ENCODE measurements around the gene LMAN1L. TPM values are rescaled to one million over a fixed set of nuclear protein-coding genes. Genes with fewer than 3 reads are reported as not detected.
A peak's percentile ranks its signal among the peaks of the same experiment; 100 is the strongest.

Gene LMAN1L
- total RNA-seq, 4 donors from 2014 or later, result not detected

- TF ChIP-seq, protein P1, sequence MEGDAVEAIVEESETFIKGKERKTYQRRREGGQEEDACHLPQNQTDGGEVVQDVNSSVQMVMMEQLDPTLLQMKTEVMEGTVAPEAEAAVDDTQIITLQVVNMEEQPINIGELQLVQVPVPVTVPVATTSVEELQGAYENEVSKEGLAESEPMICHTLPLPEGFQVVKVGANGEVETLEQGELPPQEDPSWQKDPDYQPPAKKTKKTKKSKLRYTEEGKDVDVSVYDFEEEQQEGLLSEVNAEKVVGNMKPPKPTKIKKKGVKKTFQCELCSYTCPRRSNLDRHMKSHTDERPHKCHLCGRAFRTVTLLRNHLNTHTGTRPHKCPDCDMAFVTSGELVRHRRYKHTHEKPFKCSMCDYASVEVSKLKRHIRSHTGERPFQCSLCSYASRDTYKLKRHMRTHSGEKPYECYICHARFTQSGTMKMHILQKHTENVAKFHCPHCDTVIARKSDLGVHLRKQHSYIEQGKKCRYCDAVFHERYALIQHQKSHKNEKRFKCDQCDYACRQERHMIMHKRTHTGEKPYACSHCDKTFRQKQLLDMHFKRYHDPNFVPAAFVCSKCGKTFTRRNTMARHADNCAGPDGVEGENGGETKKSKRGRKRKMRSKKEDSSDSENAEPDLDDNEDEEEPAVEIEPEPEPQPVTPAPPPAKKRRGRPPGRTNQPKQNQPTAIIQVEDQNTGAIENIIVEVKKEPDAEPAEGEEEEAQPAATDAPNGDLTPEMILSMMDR (IDR thresholded peaks at IDR 0.05 in 4 of 5, conservative IDR thresholded peaks at IDR 0.05 in 1 of 5), result peak; percentile 82 to 91 (median 86)
- no peak for TF ChIP-seq POLR2A (IDR thresholded peaks at IDR 0.05)
- no peaks in the 10 kb centered on the region for H3K27me3 ChIP-seq
- peak; percentile 66 to 71 for ATAC-seq
- H3K27ac ChIP-seq, result no peak overlapping the region
- H3K4me3 ChIP-seq, result peak overlapping the region in 1 of 4 donors; percentile 19
- intact Hi-C loops (cut with DNase I; ENCODE audit: low total_unique reads) (loop anchor here (1.0 to 2.0 kb wide), 2 partner anchors 134 to 396 kb away; no protein-coding TSS in a partner anchor), in situ Hi-C loops (cut with MboI; ENCODE audit: low sequenced_read_pairs in 4 of 4) (loop anchor here in 3 of 4 donors (5.0 to 25.0 kb wide), 2 partner anchors 137 to 382 kb away; no protein-coding TSS in a partner anchor)
- no peaks in the 10 kb centered on the region for H3K4me1 ChIP-seq
- no peaks in the 10 kb centered on the region for H3K9me3 ChIP-seq
- DNase-seq, result peak in 1 of 2 donors; percentile 48
- H3K36me3 ChIP-seq, result no peaks in the 10 kb centered on the region
Measured at GRCh38 chr15:74768771-74769342, 43.8 kb upstream of the LMAN1L start.

DNA sequence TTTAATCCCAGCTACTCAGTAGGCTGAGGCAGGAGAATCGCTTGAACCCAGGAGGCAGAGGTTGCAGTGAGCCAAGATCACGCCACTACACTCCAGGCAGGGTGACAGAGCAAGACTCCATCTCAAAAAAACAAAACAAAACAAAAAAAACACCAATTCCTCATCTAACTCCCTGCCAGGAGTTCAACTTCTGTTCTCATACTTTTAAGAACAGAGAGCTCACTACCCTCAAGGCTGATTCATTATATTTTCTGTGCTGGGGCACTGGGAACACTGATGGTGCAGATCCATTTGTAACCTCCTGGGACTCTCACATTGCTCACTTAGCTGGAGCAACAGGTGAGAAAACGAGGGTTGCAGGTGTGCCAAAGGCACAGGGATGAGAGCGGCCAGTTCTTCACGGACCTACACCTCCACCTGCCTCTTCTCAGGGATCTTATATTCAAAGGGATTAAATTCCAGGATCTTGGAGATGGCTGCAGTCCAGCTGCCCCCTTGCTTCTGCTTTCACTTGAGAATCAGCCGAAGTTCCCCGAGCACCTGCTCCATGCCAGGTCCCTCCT lies 43.1 kb upstream of the LMAN1L start:
- Histone ChIP-seq H3K27me3 (no peaks in the 10 kb centered on the region), H3K27ac (no peak overlapping the region), H3K4me1 (no peaks in the 10 kb centered on the region), H3K36me3 (no peaks in the 10 kb centered on the region), H3K4me3 (no peak overlapping the region), H3K9me3 (no peaks in the 10 kb centered on the region)
- intact Hi-C loops (cut with DNase I; ENCODE audit: low total_unique reads), result loop anchor here (1.0 to 2.0 kb wide), 3 partner anchors 65 to 397 kb away; no protein-coding TSS in a partner anchor
- in situ Hi-C loops (cut with MboI; ENCODE audit: low sequenced_read_pairs in 4 of 4), result loop anchor here (5.0 to 25.0 kb wide), 5 partner anchors 135 to 382 kb away; no protein-coding TSS in a partner anchor
- DNase-seq (no peak), ATAC-seq (no peak)
- TF ChIP-seq, protein P1 (IDR thresholded peaks at IDR 0.05 in 4 of 5, conservative IDR thresholded peaks at IDR 0.05 in 1 of 5), result no peak
- TF ChIP-seq POLR2A (IDR thresholded peaks at IDR 0.05), result no peak

DNA sequence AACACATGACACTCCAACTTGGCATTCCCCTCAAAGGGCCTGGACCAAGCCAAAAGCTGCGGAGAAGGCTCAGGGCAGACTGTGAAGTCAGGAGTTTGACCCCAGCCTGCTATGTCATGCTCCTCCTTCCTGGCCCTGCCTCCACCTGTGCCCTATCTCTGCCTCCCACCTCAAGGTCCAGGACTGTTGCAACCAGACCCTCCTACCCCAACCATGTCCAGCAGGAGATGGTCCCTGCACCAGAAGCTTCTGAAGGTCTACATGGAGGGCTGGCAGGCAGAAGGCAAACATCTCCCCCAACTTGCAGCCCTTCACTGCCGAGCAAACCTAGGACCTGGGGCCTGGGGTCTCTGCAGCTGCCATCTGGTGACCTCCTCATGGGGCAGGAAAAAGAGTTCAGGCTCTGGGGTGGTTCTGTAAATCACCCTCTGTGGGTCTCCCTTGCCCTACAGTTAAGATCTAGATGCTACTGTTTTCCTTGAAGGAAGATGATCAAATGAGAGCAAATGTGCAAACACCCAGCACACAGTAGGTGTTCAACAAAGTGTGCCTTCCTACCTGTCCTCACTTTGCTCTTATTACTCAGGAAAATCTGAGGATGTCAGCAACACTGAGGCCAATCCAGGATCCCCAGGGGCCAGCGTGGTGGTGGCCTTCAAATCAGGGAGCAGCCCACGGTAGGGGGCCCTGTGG lies 42.3 kb upstream of the LMAN1L start:
- intact Hi-C loops (cut with DNase I; ENCODE audit: low total_unique reads) (loop anchor here (2.0 kb wide), 1 partner anchor 64 kb away; no protein-coding TSS in a partner anchor), in situ Hi-C loops (cut with MboI; ENCODE audit: low sequenced_read_pairs in 4 of 4) (loop anchor here (5.0 to 25.0 kb wide), 4 partner anchors 136 to 383 kb away; no protein-coding TSS in a partner anchor)
- TF ChIP-seq, protein P1 (IDR thresholded peaks at IDR 0.05 in 4 of 5, conservative IDR thresholded peaks at IDR 0.05 in 1 of 5), result no peak
- TF ChIP-seq POLR2A (IDR thresholded peaks at IDR 0.05), result no peak
- H3K36me3 ChIP-seq, result no peaks in the 10 kb centered on the region
- H3K4me3 ChIP-seq, result no peak overlapping the region
- no peak for ATAC-seq
- no peaks in the 10 kb centered on the region for H3K4me1 ChIP-seq
- no peaks in the 10 kb centered on the region for H3K27me3 ChIP-seq
- H3K9me3 ChIP-seq, result no peaks in the 10 kb centered on the region
- peak overlapping the region in 3 of 4 donors; percentile 35 to 67 (median 51) for H3K27ac ChIP-seq
- DNase-seq, result no peak

- intact Hi-C loops (cut with DNase I; ENCODE audit: low total_unique reads), result no loop called here
- Histone ChIP-seq H3K4me1 (peaks cover 0 to 9% of the 10 kb centered on the region in 2 donors), H3K36me3 (no peaks in the 10 kb centered on the region), H3K27me3 (no peaks in the 10 kb centered on the region), H3K9me3 (no peaks in the 10 kb centered on the region), H3K27ac (no peak overlapping the region), H3K4me3 (no peak overlapping the region)
- TF ChIP-seq, protein P1 (IDR thresholded peaks at IDR 0.05 in 4 of 5, conservative IDR thresholded peaks at IDR 0.05 in 1 of 5), result no peak
- no peak for TF ChIP-seq POLR2A (IDR thresholded peaks at IDR 0.05)
- DNase-seq (no peak), ATAC-seq (no peak)
- in situ Hi-C loops (cut with MboI; ENCODE audit: low sequenced_read_pairs in 4 of 4), result loop anchor here (5.0 to 25.0 kb wide), 4 partner anchors 139 to 386 kb away; no protein-coding TSS in a partner anchor
Measured at GRCh38 chr15:74773329-74773728, 39.3 kb upstream of the LMAN1L start.
